WTC11 (cell line): ENCODE results near the gene TRIP10. TPM values are rescaled to one million over a fixed set of nuclear protein-coding genes. Genes with fewer than 3 reads are reported as not detected.

Source experiments
- ATAC-seq: fragments of 200-7000 bp; cut with Tn5 transposase; 2 replicates; pipeline ENCODE4 v1.10.0; 2021; ENCODE audit warnings: mild to moderate bottlenecking, moderate library complexity
- CTCF ChIA-PET: fragments of 300-600 bp; sonication (Branson Sonifier 250); formaldehyde crosslinking; loops from one replicate; lab custom pipeline; 2021; ENCODE audit warnings: antibody characterized with exemption; lab: Charles Lee
- POLR2A ChIA-PET: fragments of 350-600 bp; sonication (Branson Sonifier 250); formaldehyde crosslinking; loops from one replicate; lab custom pipeline; 2021; ENCODE audit warnings: antibody characterized with exemption; lab: Charles Lee
- DNase-seq: peaks from one replicate; pipeline ENCODE4 v3.0.0; 2021; ENCODE audit warnings: low spot score
- H3K27ac Mint-ChIP-seq: 2 replicates; pipeline ENCODE4 v1.8.0; 2021; ENCODE audit warnings: mixed read lengths
- H3K27me3 Mint-ChIP-seq: 2 replicates; pipeline ENCODE4 v1.8.0; 2021; ENCODE audit warnings: low read depth, mild to moderate bottlenecking, moderate library complexity, mixed read lengths
- H3K36me3 Mint-ChIP-seq: 2 replicates; pipeline ENCODE4 v1.8.0; 2021; ENCODE audit warnings: mixed read lengths
- H3K4me1 Mint-ChIP-seq: 2 replicates; pipeline ENCODE4 v1.8.0; 2022; ENCODE audit warnings: mixed read lengths
- H3K4me3 Mint-ChIP-seq: 2 replicates; pipeline ENCODE4 v1.8.0; 2021; ENCODE audit warnings: mild to moderate bottlenecking, moderate library complexity, mixed read lengths
- H3K9me3 Mint-ChIP-seq: 2 replicates; pipeline ENCODE4 v1.8.0; 2021; ENCODE audit warnings: mixed read lengths
- ATF2 ChIP-seq: sonication (generic); formaldehyde crosslinking; IDR thresholded peaks from 2 replicates; pipeline ENCODE4 v1.8.1; 2022; ENCODE audit warnings: low read depth, missing genetic modification reagents, borderline replicate concordance
- ATF3 ChIP-seq: sonication (generic); formaldehyde crosslinking; conservative IDR thresholded peaks from 2 replicates; pipeline ENCODE4 v1.8.1; 2022; ENCODE audit warnings: mild to moderate bottlenecking, missing genetic modification reagents
- E2F1 ChIP-seq: sonication (generic); formaldehyde crosslinking; IDR thresholded peaks from 2 replicates; pipeline ENCODE4 v1.8.0; 2022; ENCODE audit warnings: mild to moderate bottlenecking, missing genetic modification reagents
- ERG ChIP-seq: fragments of 250-450 bp; sonication (Bioruptor Pico); IDR thresholded peaks from 2 replicates; pipeline ENCODE4 v1.8.0; 2021; ENCODE audit warnings: mild to moderate bottlenecking
- FOXP1 ChIP-seq: sonication (generic); formaldehyde crosslinking; IDR thresholded peaks from 2 replicates; pipeline ENCODE4 v1.8.0; 2022; ENCODE audit warnings: missing genetic modification reagents, mild to moderate bottlenecking, moderate library complexity, borderline replicate concordance
- GRHL2 ChIP-seq: fragments of 250-450 bp; sonication (Bioruptor Pico); IDR thresholded peaks from 2 replicates; pipeline ENCODE4 v1.8.0; 2022; ENCODE audit warnings: mild to moderate bottlenecking, moderate library complexity; ENCODE audit not compliant: insufficient replicate concordance, severe bottlenecking
- HMGA2 ChIP-seq: fragments of 250-450 bp; sonication (Bioruptor Pico); IDR thresholded peaks from 2 replicates; pipeline ENCODE4 v1.4.0; 2021; ENCODE audit warnings: mild to moderate bottlenecking, moderate library complexity
- JUN ChIP-seq: sonication (generic); formaldehyde crosslinking; IDR thresholded peaks from 2 replicates; pipeline ENCODE4 v1.8.0; 2023; ENCODE audit warnings: mild to moderate bottlenecking, missing genetic modification reagents
- MLX ChIP-seq: sonication (generic); formaldehyde crosslinking; IDR thresholded peaks from 2 replicates; pipeline ENCODE4 v1.8.1; 2023; ENCODE audit warnings: mild to moderate bottlenecking, missing genetic modification reagents, moderate library complexity
- NR1H2 ChIP-seq: sonication (generic); formaldehyde crosslinking; IDR thresholded peaks from 2 replicates; pipeline ENCODE4 v1.9.0; 2021; ENCODE audit warnings: mild to moderate bottlenecking, moderate library complexity, missing genetic modification reagents
- NR2C2 ChIP-seq: sonication (generic); formaldehyde crosslinking; IDR thresholded peaks from 2 replicates; pipeline ENCODE4 v1.8.0; 2022; ENCODE audit warnings: mild to moderate bottlenecking, missing genetic modification reagents
- RORB ChIP-seq: fragments of 250-450 bp; sonication (Bioruptor Pico); IDR thresholded peaks from 2 replicates; pipeline ENCODE4 v1.9.0; 2021; ENCODE audit warnings: mild to moderate bottlenecking
- SMAD3 ChIP-seq: sonication (generic); formaldehyde crosslinking; IDR thresholded peaks from 2 replicates; pipeline ENCODE4 v1.8.0; 2022; ENCODE audit warnings: missing genetic modification reagents, mild to moderate bottlenecking, borderline replicate concordance
- SP1 ChIP-seq: sonication (generic); formaldehyde crosslinking; conservative IDR thresholded peaks from 2 replicates; pipeline ENCODE4 v1.8.1; 2022; ENCODE audit warnings: missing genetic modification reagents
- ZMAT4 ChIP-seq: fragments of 250-450 bp; sonication (Bioruptor Pico); IDR thresholded peaks from 2 replicates; pipeline ENCODE4 v1.9.0; 2021; ENCODE audit warnings: mild to moderate bottlenecking
- ZNF263 ChIP-seq: sonication (generic); formaldehyde crosslinking; IDR thresholded peaks from 2 replicates; pipeline ENCODE4 v1.8.1; 2022; ENCODE audit warnings: low read depth, mild to moderate bottlenecking, moderate library complexity, missing genetic modification reagents
- ZNF425 ChIP-seq: fragments of 250-450 bp; sonication (Bioruptor Pico); conservative IDR thresholded peaks from 2 replicates; pipeline ENCODE4 v1.9.0; 2021; ENCODE audit warnings: mild to moderate bottlenecking
- ZNF532 ChIP-seq: fragments of 250-450 bp; sonication (Bioruptor Pico); IDR thresholded peaks from 2 replicates; pipeline ENCODE4 v1.9.0; 2021; ENCODE audit warnings: mild to moderate bottlenecking, borderline replicate concordance
- total RNA-seq: library from RNA; stranded (reverse); gene quantifications from 3 replicates; pipeline ENCODE4 v1.2.3, GENCODE V29; 2021

Gene TRIP10
- total RNA-seq, 1 experiment from 2014 or later: 76.6 TPM

- ATAC-seq (no peak), DNase-seq (no peak)
- H3K27me3 Mint-ChIP-seq: no peaks in the 10 kb centered on the region
- H3K4me1 Mint-ChIP-seq: peaks cover 10% of the 10 kb centered on the region
- H3K36me3 Mint-ChIP-seq: no peaks in the 10 kb centered on the region
- H3K27ac Mint-ChIP-seq: no peak overlapping the region
- TF ChIP-seq NR2C2 (no peak), RORB (CRISPR knock-in tag) (no peak), SP1 (CRISPR knock-in tag) (no peak), JUN (CRISPR knock-in tag) (no peak), FOXP1 (CRISPR knock-in tag) (no peak), HMGA2 (CRISPR knock-in tag) (no peak), ATF2 (CRISPR knock-in tag) (no peak), MLX (CRISPR knock-in tag) (no peak), SMAD3 (CRISPR knock-in tag) (no peak), GRHL2 (CRISPR knock-in tag) (no peak), ERG (CRISPR knock-in tag) (no peak)
- POLR2A ChIA-PET: no interaction called here
- H3K9me3 Mint-ChIP-seq: 0 out of 2 replicates have a peak, but pooled peaks cover 6% of the 10 kb centered on the region
- no peak overlapping the region for H3K4me3 Mint-ChIP-seq
- CTCF ChIA-PET: interaction anchor here (1.7 kb wide), 1 partner anchor 10 kb away, joined by 10 read pairs; no protein-coding TSS in a partner anchor
These were observed 15.7 kb upstream of the TRIP10 start for GRCh38 chr19:6723738-6724137.

- no peaks in the 10 kb centered on the region for H3K27me3 Mint-ChIP-seq
- H3K9me3 Mint-ChIP-seq: 0 out of 2 replicates have a peak, but pooled peaks cover 6% of the 10 kb centered on the region
- ChIA-PET POLR2A (interaction anchor here (0.6 to 1.1 kb wide), 2 partner anchors 13 to 352 kb away, joined by 3 to 5 read pairs; partner anchors contain the start of gene GPR108), CTCF (interaction anchor here (0.5 to 1.7 kb wide), 5 partner anchors 9 to 175 kb away, joined by 3 to 10 read pairs (median 4); no protein-coding TSS in a partner anchor)
- H3K4me3 Mint-ChIP-seq: no peak overlapping the region
- H3K36me3 Mint-ChIP-seq: no peaks in the 10 kb centered on the region
- H3K4me1 Mint-ChIP-seq: peaks cover 10% of the 10 kb centered on the region
- no peak for DNase-seq
- TF ChIP-seq NR1H2 (no peak), E2F1 (no peak), ZNF263 (CRISPR knock-in tag) (no peak), ZMAT4 (CRISPR knock-in tag) (no peak), ZNF532 (CRISPR knock-in tag) (no peak), ATF3 (no peak), ZNF425 (CRISPR knock-in tag) (no peak)
- no peak overlapping the region for H3K27ac Mint-ChIP-seq
- ATAC-seq: no peak
These were observed 14.6 kb upstream of the TRIP10 start for GRCh38 chr19:6724631-6725492.
